ENCODE data around the gene KRT28. TPM values are rescaled to one million over a fixed set of nuclear protein-coding genes. Genes with fewer than 3 reads are reported as not detected.
A peak's percentile ranks its signal among the peaks of the same experiment; 100 is the strongest.

Gene KRT28
- polyA plus RNA-seq, 6 donors from 2014 or later: not detected

DNA sequence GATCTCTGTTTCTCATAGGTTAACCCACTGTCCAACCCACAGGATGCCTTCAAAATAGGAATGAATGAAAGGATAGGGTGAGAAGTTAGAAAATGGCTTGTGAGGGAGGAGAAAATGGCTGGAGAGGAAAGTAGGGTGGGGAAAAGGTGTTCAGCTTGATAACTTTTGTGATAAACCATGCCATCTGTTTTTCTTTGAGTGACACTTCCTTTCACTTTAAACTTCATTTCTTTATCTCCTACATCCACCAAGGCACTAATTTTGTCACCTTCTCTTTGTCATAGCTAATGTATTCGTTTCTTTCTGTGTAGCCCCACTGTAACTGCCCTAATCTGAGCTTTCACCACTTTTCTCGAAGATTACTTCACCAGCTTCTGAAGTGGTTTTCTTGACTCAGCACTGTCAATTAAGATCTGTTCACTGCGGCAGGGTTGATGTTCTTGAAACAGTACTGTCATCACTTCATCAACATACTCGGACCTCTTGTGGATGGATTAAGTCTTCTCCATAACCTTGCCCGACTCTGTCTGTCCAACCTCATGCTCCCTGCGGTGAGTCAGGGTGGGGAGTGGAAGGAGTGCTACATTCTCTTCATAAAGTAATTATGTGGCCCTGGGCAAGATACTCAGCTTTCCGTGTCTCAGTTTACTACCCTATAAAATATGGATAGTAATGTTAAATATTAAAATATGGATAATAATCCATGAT is 28.1 kb upstream of the KRT28 start:
- Mint-ChIP-seq H3K4me1 (peaks cover 3 to 11% (median 10%) of the 10 kb centered on the region in 3 donors), H3K27ac (no peak overlapping the region), H3K36me3 (peaks cover 17 to 28% of the 10 kb centered on the region in 2 donors), H3K27me3 (peaks cover 18 to 39% (median 24%) of the 10 kb centered on the region in 3 donors), H3K4me3 (peak overlapping the region in 1 of 8 donors; percentile 25), H3K9me3 (peaks cover 0 to 9% (median 0%) of the 10 kb centered on the region in 7 donors)
- DNase-seq (no peak), ATAC-seq (ENCODE audit: low read depth in 2 of 2) (no peak)

DNA sequence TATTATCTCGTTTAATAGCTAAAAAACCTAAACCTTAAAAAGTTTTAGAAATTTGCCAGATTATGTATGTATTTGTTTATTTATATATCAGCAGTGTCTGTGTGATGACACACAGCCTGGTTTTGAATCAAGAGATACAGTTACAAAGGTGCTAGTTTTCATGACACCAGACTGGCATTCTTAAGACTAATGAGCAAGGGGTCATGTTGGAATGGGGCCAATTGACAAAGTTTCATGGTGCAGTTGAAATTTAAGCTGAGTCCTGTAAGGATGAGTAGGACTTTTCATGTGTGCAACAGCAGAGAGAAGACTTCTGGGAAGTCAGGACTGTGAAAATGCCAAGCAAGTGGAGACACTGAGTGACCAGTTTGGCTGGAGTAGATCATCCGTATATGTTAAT is 25.8 kb upstream of the KRT28 start:
- Mint-ChIP-seq H3K4me1 (peaks cover 3 to 11% (median 10%) of the 10 kb centered on the region in 3 donors), H3K36me3 (peaks cover 26 to 35% of the 10 kb centered on the region in 2 donors), H3K4me3 (no peak overlapping the region), H3K27ac (no peak overlapping the region), H3K9me3 (peaks cover 0 to 9% (median 0%) of the 10 kb centered on the region in 7 donors), H3K27me3 (peaks cover 18 to 46% (median 32%) of the 10 kb centered on the region in 3 donors)
- DNase-seq (no peak), ATAC-seq (ENCODE audit: low read depth in 2 of 2) (no peak)

DNA sequence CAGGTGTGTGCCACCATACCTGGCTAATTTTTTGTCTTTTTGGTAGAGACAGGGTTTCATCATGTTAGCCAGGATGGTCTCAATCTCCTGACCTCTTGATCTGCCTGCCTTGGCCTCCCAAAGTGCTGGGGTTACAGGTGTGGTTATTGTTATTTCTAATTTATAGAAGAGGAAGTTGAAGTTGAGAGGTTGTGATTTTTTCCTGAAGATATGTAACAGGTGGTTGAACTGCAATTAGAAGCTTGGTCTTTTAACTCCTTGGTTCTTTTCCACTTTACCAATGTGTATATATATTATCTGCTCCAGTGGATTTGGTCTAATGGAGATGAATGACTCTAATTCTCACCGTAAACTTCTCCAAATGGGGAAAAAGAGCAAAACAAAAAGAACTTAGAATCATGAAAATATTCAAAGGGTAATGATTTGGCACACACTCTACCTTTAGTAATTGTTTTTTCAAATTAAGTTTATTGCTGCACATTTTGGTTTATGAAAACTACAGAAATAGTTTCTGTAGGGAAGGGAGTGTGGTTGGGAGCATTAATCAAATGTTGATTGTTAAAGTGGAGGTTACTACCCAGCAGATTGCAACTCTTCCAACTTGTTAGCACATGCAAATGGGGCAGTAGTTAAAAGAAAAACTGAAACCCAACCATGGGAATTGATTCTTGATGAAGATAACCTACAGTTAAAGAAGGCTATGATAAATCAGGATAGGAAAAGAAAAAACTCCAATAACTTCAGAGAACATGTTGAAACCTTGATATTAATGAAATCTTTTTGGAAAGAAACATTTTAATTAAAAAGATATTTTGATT is 24.5 kb upstream of the KRT28 start:
- ATAC-seq (ENCODE audit: low read depth in 2 of 2): no peak
- peaks cover 0 to 11% (median 0%) of the 10 kb centered on the region in 7 donors for H3K9me3 Mint-ChIP-seq
- H3K36me3 Mint-ChIP-seq: peaks cover 25 to 37% of the 10 kb centered on the region in 2 donors
- H3K27ac Mint-ChIP-seq: no peak overlapping the region
- H3K27me3 Mint-ChIP-seq: peaks cover 18 to 46% (median 32%) of the 10 kb centered on the region in 3 donors
- peaks cover 7 to 11% (median 10%) of the 10 kb centered on the region in 3 donors for H3K4me1 Mint-ChIP-seq
- H3K4me3 Mint-ChIP-seq: no peak overlapping the region
- no peak for DNase-seq

DNA sequence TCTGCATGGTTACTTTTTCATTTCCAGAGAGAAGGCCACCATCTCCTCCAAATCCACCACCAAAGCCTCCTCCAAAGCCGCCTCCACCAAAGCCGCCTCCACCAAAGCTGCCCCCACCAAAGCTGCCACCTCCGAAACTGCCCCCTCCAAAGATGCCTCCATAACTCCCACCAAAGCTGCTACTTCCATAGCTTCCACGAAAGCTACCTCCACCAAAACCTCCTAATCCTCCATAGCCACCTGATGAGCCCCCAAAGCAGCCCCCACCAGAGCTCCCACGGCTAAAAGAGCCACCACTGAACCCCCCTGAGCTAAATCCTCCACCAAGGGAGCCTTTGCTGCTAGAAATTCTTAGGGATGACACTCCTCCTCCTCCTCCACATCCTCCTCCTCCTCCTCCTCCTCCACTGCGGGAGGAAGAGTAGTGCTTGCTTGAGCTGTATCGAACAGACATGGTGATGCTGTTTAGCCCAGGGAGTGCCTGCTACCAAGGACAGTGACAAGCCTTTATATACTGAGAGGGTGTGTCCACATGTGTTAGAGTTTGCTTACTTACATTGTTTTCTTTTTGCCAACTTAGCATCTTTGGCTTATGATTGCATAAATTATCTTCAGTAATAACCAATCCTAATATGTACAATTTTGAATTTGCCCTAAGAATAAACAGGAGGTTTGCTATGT is 22.5 kb upstream of the KRT28 start, which contains the start of gene KRT10:
TSS of gene KRT10 (minus strand) at position 483 of the 681 bp plus-strand sequence. CDS start at position 454, 29 bp downstream.
- Mint-ChIP-seq H3K4me1 (peaks cover 13 to 19% (median 16%) of the 10 kb centered on the region in 3 donors), H3K27ac (no peak within 1 kb of the TSS), H3K36me3 (peaks cover 32 to 34% of the 10 kb centered on the region in 2 donors), H3K27me3 (peaks cover 12 to 32% (median 24%) of the 10 kb centered on the region in 3 donors), H3K9me3 (peaks cover 0 to 13% (median 3%) of the 10 kb centered on the region in 7 donors), H3K4me3 (peak within 1 kb of the TSS in 1 of 8 donors; percentile 27)
- DNase-seq (no peak), ATAC-seq (ENCODE audit: low read depth in 2 of 2) (no peak)

DNA sequence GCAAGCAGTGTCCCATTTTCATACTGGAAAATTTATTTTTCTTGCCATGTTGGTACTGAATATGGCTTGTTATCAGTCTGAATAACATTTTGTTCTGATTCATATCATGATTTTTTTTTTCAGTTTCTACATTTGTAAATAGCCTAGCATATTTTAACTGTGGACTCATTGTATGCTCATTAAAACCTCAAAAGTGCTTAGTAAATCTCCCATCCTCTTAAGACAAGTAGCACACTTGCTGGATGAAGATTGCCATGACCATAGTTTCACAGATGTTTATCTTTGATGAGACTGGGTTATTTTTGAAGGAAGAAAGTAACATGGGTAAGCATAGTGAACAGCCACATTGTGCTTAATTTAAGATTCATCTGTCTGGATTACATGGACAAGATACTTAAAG is 21.8 kb upstream of the KRT28 start:
- Mint-ChIP-seq H3K4me1 (peaks cover 13 to 23% (median 16%) of the 10 kb centered on the region in 3 donors), H3K27ac (no peak overlapping the region), H3K9me3 (peaks cover 2 to 14% (median 4%) of the 10 kb centered on the region in 7 donors), H3K27me3 (peaks cover 7 to 26% (median 17%) of the 10 kb centered on the region in 3 donors), H3K4me3 (no peak overlapping the region), H3K36me3 (peaks cover 39% of the 10 kb centered on the region in 2 donors)
- DNase-seq (no peak), ATAC-seq (ENCODE audit: low read depth in 2 of 2) (no peak)

DNA sequence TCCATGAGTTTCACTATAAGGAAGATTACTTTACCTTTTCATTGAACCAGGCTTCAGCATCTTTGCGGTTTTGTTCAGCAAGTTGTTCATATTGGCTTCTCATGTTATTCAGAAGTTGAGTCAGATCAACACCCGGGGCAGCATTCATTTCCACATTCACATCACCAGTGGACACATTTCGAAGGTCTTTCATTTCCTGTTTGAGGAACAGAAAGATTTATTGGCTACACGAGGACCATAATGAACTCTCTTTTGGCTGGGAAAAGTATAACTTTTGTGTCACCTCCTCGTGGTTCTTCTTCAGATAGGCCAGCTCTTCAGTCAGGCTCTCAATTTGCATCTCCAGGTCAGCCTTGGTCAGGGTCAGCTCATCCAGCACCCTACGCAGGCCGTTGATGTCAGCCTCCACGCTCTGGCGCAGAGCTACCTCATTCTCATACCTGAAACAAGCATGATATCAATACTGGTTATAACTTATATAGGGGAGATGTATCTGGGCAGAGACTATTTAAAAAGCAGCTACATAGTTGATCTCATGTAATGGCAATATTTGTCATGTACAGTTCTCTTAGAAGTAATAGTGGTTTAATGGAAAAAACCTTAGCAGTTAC is 20.6 kb upstream of the KRT28 start:
- Mint-ChIP-seq H3K4me1 (peaks cover 13 to 23% (median 16%) of the 10 kb centered on the region in 3 donors), H3K27me3 (peaks cover 3 to 14% (median 7%) of the 10 kb centered on the region in 3 donors), H3K9me3 (peaks cover 2 to 14% (median 4%) of the 10 kb centered on the region in 7 donors), H3K36me3 (peaks cover 32 to 33% of the 10 kb centered on the region in 2 donors), H3K4me3 (peak overlapping the region; percentile 22 to 97 (median 77)), H3K27ac (peak overlapping the region in 2 of 6 donors; percentile 53 to 57)
- no peak for DNase-seq
- no peak for ATAC-seq (ENCODE audit: low read depth in 2 of 2)

DNA sequence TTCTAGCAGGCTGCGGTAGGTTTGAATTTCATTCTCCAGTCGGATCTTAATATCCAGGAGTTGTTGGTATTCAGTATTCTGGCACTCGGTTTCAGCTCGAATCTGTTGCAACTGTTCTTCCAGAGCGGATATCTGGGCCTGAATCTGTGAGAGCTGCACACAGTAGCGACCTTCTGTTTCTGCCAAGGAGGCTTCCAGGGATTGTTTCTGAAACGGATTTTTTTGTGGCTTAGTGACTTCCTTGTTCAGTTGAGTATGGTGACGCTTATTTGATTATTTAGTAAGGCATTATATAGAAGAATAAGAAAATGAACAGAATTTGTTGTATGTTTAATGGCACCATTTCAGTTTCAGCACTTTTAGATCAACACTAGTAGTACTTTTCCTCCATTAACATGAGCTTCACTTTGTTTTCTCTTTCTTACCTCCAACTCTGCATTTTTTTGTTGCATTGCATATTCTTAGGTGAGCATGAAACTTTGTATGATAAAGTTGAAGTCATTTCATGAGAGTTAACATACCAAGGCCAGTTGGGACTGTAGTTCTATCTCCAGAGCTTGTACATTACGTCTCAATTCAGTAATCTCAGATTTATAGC is 19.9 kb upstream of the KRT28 start:
- H3K27ac Mint-ChIP-seq: peak overlapping the region in 4 of 6 donors; percentile 53 to 69 (median 57)
- no peak for DNase-seq
- H3K36me3 Mint-ChIP-seq: peaks cover 32 to 36% of the 10 kb centered on the region in 2 donors
- peaks cover 7 to 17% (median 11%) of the 10 kb centered on the region in 3 donors for H3K27me3 Mint-ChIP-seq
- no peak for ATAC-seq (ENCODE audit: low read depth in 2 of 2)
- H3K9me3 Mint-ChIP-seq: peaks cover 2 to 15% (median 4%) of the 10 kb centered on the region in 7 donors
- peaks cover 10 to 23% (median 16%) of the 10 kb centered on the region in 3 donors for H3K4me1 Mint-ChIP-seq
- H3K4me3 Mint-ChIP-seq: peak overlapping the region; percentile 62 to 97 (median 80)

DNA sequence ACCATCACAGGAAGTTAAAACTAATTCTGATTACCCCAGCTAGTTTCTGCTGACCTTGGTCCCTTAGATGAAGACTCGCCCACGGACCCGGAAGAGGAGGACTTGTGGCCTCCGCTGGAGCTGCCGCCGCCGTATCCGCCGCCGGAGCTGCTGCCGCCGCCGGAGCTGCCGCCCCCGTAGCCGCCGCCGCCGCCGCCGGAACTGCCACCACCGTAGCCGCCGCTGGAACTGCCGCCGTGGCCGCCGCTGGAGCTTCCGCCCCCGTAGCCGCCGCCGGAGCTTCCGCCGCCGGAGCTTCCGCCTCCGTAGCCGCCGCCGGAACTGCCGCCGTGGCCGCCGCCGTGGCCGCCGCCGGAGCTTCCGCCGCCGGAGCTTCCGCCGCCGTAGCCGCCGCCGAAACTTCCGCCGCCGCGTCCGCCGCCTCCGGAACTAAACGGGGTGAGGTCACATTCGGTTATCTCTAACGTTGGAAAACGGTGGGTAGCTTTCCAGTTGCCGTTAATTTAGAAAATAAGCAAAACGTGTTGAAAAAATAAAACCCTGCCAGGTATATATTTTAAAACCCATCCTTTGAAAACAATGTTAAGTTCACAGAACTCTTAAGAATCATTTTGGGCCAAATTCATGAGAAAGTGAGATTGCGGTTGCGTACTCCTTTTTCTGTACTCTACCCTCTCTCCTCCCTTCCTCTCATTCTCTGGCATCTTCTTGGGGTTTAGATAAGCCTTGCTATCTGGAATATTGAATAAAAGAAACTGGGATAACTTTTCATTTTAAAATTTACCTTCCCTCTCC is 19.2 kb upstream of the KRT28 start:
- DNase-seq (peak; percentile 81), ATAC-seq (ENCODE audit: low read depth in 2 of 2) (peak; percentile 90 to 91)
- peaks cover 4 to 22% (median 6%) of the 10 kb centered on the region in 7 donors for H3K9me3 Mint-ChIP-seq
- peak overlapping the region; percentile 83 to 97 (median 90) for H3K4me3 Mint-ChIP-seq
- peaks cover 4 to 17% (median 13%) of the 10 kb centered on the region in 3 donors for H3K4me1 Mint-ChIP-seq
- peaks cover 32 to 40% of the 10 kb centered on the region in 2 donors for H3K36me3 Mint-ChIP-seq
- H3K27me3 Mint-ChIP-seq: peaks cover 12 to 20% (median 18%) of the 10 kb centered on the region in 3 donors
- H3K27ac Mint-ChIP-seq: peak overlapping the region; percentile 80 to 95 (median 90)

DNA sequence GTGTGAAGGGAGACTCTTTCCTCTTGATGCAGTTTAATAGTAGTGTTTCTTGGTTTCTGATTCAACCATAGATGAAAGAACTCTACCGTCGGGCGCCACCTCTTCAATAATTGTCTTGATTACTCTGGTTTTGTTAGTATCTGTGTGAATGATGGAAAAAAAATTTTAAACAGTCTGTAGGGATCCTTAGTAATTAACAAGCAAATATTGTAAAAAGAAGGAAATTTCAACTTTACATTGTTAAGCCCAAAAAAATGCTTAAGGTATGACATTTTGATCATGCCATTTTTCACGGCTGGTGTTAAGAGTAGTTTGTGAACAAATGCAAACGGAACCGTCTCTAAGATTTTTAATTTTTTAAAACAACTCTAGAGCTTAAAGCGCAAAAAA is 18.6 kb upstream of the KRT28 start:
- H3K9me3 Mint-ChIP-seq: peaks cover 4 to 26% (median 6%) of the 10 kb centered on the region in 7 donors
- peaks cover 32 to 40% of the 10 kb centered on the region in 2 donors for H3K36me3 Mint-ChIP-seq
- peaks cover 16 to 24% (median 21%) of the 10 kb centered on the region in 3 donors for H3K27me3 Mint-ChIP-seq
- peak overlapping the region; percentile 80 to 95 (median 90) for H3K27ac Mint-ChIP-seq
- peak overlapping the region; percentile 83 to 97 (median 90) for H3K4me3 Mint-ChIP-seq
- peaks cover 4 to 13% (median 12%) of the 10 kb centered on the region in 3 donors for H3K4me1 Mint-ChIP-seq
- DNase-seq (no peak), ATAC-seq (ENCODE audit: low read depth in 2 of 2) (no peak)

DNA sequence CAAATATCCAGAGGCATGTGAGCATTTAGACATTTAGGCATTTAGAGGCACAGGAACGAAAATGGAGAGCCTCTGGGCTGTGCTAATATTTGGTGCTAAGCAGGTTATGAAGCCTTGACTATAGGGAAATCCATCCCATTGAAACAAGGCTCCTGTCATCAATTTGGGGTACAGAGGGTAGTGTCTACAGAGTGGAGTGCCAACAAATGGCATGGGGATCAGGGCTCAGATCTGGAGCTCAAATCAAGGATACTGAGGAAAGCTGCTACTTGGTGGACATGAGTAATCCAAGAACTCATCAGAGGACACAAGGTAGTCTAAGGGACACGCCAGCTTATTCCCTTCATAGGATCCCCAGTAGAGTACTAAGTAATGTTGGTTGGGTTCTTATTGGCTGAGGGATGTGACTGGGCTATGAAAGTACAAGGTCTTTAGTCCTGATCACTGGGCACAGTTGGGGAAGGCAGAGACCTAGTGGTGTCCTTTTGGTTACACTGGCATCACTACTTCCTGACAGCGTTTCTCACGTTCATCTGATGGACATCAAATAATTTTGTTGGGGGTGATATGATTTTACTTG is 17.4 kb upstream of the KRT28 start:
- ATAC-seq (ENCODE audit: low read depth in 2 of 2) (no peak), DNase-seq (no peak)
- Mint-ChIP-seq H3K27ac (peak overlapping the region in 2 of 6 donors; percentile 39 to 56), H3K27me3 (peaks cover 25 to 32% (median 28%) of the 10 kb centered on the region in 3 donors), H3K36me3 (peaks cover 28 to 37% of the 10 kb centered on the region in 2 donors), H3K9me3 (peaks cover 4 to 26% (median 6%) of the 10 kb centered on the region in 7 donors), H3K4me3 (peak overlapping the region; percentile 42 to 97 (median 82)), H3K4me1 (peaks cover 4 to 13% (median 12%) of the 10 kb centered on the region in 3 donors)

DNA sequence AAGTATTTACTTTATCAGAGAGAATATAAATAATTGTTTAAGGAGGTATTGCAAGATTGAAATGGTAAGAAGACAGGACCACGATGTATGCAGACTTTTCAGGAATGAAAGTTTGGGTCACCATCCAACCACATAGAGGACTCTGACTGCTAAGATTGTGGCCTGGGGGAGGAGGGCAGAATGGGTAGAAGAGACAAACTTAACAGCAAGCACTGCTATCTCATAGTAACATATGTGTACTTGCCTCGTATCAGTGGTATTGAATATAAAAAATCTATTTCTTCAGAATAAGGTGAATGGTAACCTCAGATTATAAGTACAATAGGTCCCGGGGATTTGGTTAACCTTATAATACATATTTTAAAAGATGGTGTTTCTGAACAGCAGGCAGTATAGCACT is 16.8 kb upstream of the KRT28 start:
- H3K27ac Mint-ChIP-seq: no peak overlapping the region
- peak overlapping the region in 2 of 8 donors; percentile 61 to 97 for H3K4me3 Mint-ChIP-seq
- ATAC-seq (ENCODE audit: low read depth in 2 of 2) (no peak), DNase-seq (no peak)
- peaks cover 4 to 26% (median 6%) of the 10 kb centered on the region in 7 donors for H3K9me3 Mint-ChIP-seq
- H3K4me1 Mint-ChIP-seq: peaks cover 4 to 13% (median 12%) of the 10 kb centered on the region in 3 donors
- peaks cover 23 to 32% of the 10 kb centered on the region in 2 donors for H3K36me3 Mint-ChIP-seq
- peaks cover 31 to 34% (median 32%) of the 10 kb centered on the region in 3 donors for H3K27me3 Mint-ChIP-seq

Measured in naive B cell (primary cell).